Keratinocyte (primary cell): ENCODE data around the gene RTN4IP1. TPM values are rescaled to one million over a fixed set of nuclear protein-coding genes. Genes with fewer than 3 reads are reported as not detected.

ENCODE experiments used
- DNase-seq: peaks from one replicate; pipeline ENCODE4 v3.0.0-alpha.2; 2011; ENCODE audit warnings: low read depth, missing footprints, low spot score
- FAIRE-seq: peaks from 2 replicates; lab custom pipeline; 2011; peaks lifted over from hg19 to GRCh38; lab: Jason Lieb, UNC
- H2AFZ ChIP-seq: 2 replicates; pipeline ENCODE4 v1.6.0; 2012; ENCODE audit warnings: low read length, control low read depth, inconsistent platforms; ENCODE audit not compliant: control insufficient read depth
- H3K27ac ChIP-seq: 2 replicates; pipeline ENCODE4 v1.5.1; 2011; ENCODE audit warnings: low read length; ENCODE audit not compliant: control insufficient read depth, insufficient read depth
- H3K27me3 ChIP-seq: 3 replicates; pipeline ENCODE4 v1.6.0; 2011; ENCODE audit warnings: low read length; ENCODE audit not compliant: control insufficient read depth, insufficient read depth; ENCODE audit errors: extremely low read depth
- H3K36me3 ChIP-seq, 2 experiments: 2 replicates in 1 of 2; 3 replicates in 1 of 2; pipeline ENCODE4 v1.5.1; 2011; ENCODE audit warnings: low read length in 2 of 2, mild to moderate bottlenecking in 1 of 2; ENCODE audit not compliant: control insufficient read depth in 2 of 2, insufficient read depth in 2 of 2; ENCODE audit errors: extremely low read depth in 1 of 2
- H3K4me1 ChIP-seq: 3 replicates; pipeline ENCODE4 v1.5.1; 2011; ENCODE audit warnings: low read length; ENCODE audit not compliant: control insufficient read depth, insufficient read depth; ENCODE audit errors: extremely low read depth
- H3K4me2 ChIP-seq: 3 replicates; pipeline ENCODE4 v1.6.0; 2011; ENCODE audit warnings: low read depth, low read length; ENCODE audit not compliant: control insufficient read depth, insufficient read depth; ENCODE audit errors: extremely low read depth
- H3K4me3 ChIP-seq, 3 experiments: fragments of 200-600 bp in 1 of 3; sonication (generic) in 1 of 3; 2 replicates in 2 of 3; 3 replicates in 1 of 3; pipeline ENCODE4 v1.5.1; 2011 to 2016; ENCODE audit warnings: low read length in 3 of 3, mild to moderate bottlenecking in 3 of 3, control low read depth in 2 of 3, inconsistent platforms in 1 of 3, low read depth in 1 of 3, mixed read lengths in 1 of 3, mixed run types in 1 of 3, moderate library complexity in 1 of 3; ENCODE audit not compliant: control insufficient read depth in 2 of 3, insufficient read depth in 2 of 3; ENCODE audit errors: extremely low read depth in 1 of 3
- H3K79me2 ChIP-seq: 2 replicates; pipeline ENCODE4 v1.6.0; 2012; ENCODE audit warnings: low read length; ENCODE audit not compliant: control insufficient read depth, insufficient read depth
- H3K9ac ChIP-seq: 3 replicates; pipeline ENCODE4 v1.6.0; 2011; ENCODE audit warnings: low read length; ENCODE audit not compliant: control insufficient read depth, insufficient read depth; ENCODE audit errors: extremely low read depth
- H3K9me1 ChIP-seq: 3 replicates; pipeline ENCODE4 v1.6.0; 2011; ENCODE audit warnings: low read length; ENCODE audit not compliant: control insufficient read depth, insufficient read depth; ENCODE audit errors: extremely low read depth
- H3K9me3 ChIP-seq: 2 replicates; pipeline ENCODE4 v1.5.1; 2012; ENCODE audit warnings: low read depth, low read length; ENCODE audit not compliant: control insufficient read depth
- H4K20me1 ChIP-seq: 3 replicates; pipeline ENCODE4 v1.6.0; 2011; ENCODE audit warnings: low read length; ENCODE audit not compliant: control insufficient read depth, insufficient read depth; ENCODE audit errors: extremely low read depth
- EZH2 ChIP-seq: IDR thresholded peaks from one replicate; pipeline ENCODE4 v1.6.1; 2012; ENCODE audit warnings: inconsistent platforms, mild to moderate bottlenecking, low read length, moderate library complexity
- dilution Hi-C: fragments of 300-500 bp; cut with MboI; formaldehyde crosslinking; loops from one replicate; pipeline ENCODE4 v1.7.0; 2020; ENCODE audit warnings: low sequenced_read_pairs; ENCODE audit not compliant: extremely low pct_ligation_motif_present
- polyA plus RNA-seq, 5 experiments: library from polyadenylated mRNA; depleted of rRNA in 3 of 5; stranded (reverse) in 3 of 5; stranded (forward) in 1 of 5; unstranded in 1 of 5; fragments of >200 nt; gene quantifications; 1 replicate in 1 of 5; 2 replicates in 3 of 5; 3 replicates in 1 of 5; pipeline versions ENCODE4 v1.2.1 to v1.2.3, GENCODE V29; 2011 to 2012; ENCODE audit warnings: missing spikeins in 2 of 5, low read depth in 1 of 5, low replicate concordance in 1 of 5
- TF ChIP-seq, protein P1 (sequence below), 3 experiments: IDR thresholded peaks in 1 of 3; conservative IDR thresholded peaks in 1 of 3; optimal IDR thresholded peaks in 1 of 3; 2 replicates in 2 of 3; 3 replicates in 1 of 3; pipeline versions ENCODE3 to v1.5.1; 2011; ENCODE audit warnings: low read length in 3 of 3, mild to moderate bottlenecking in 3 of 3, moderate library complexity in 2 of 3, control low read depth in 1 of 3, inconsistent platforms in 1 of 3; ENCODE audit not compliant: insufficient read depth in 2 of 3; ENCODE audit errors: extremely low read depth in 1 of 3

Gene RTN4IP1
- polyA plus RNA-seq, 1 donor (not counting 4 experiments of a cell fraction or from before 2014, with no cell fraction given): 8.0 TPM

DNA sequence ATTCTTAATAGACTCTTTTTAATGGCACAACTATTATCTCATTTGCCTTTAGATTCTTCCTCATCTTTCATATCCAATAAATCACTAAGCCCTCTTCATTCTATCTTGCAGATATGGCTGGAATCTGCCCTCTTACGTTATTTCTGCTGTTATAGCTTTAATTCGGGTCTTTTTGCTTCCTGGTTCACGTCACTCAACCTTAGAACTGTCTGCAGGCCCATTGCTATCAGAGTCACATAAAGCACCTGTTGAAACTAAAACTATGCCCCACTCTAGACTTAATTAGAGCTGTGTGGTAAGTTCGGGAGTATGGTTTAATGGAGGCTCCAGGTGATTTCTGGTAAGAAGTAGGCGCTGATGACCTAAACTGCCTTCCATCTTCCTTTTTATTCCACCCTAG lies 1.1 kb upstream of the RTN4IP1 start:
- H2AFZ ChIP-seq: peak overlapping the region; percentile 81
- FAIRE-seq (no peak), DNase-seq (no peak)

DNA sequence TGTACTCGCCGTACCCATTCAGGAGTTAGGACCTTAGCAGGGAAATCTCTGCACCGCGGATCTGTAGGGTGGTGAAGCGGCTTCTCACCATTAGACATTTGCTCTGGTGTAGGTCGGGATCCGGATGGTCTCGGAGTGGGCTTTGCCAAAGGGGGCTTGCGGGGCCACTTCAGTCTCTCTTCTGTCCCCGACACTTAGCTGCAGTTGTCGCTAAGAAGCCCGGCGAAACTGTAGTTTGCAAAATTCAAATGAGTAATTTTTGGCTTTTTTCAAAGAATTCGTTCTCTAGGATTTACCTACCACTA lies 513 bp upstream of the RTN4IP1 start:
- Histone ChIP-seq H3K79me2 (peaks cover 50% of the 10 kb centered on the region), H3K36me3 (no peaks in the 10 kb centered on the region), H3K4me2 (peak overlapping the region; percentile 94), H3K4me3 (peak overlapping the region; percentile 68 to 97 (median 91)), H3K9me1 (no peaks in the 10 kb centered on the region), H3K27ac (peak overlapping the region; percentile 90), H2AFZ (peak overlapping the region; percentile 81), H3K9me3 (no peaks in the 10 kb centered on the region), H3K4me1 (peaks cover 7% of the 10 kb centered on the region), H3K27me3 (no peaks in the 10 kb centered on the region), H4K20me1 (no peaks in the 10 kb centered on the region), H3K9ac (peak overlapping the region; percentile 97)
- no peak for FAIRE-seq
- DNase-seq: no peak
- dilution Hi-C loops: no loop called here
- TF ChIP-seq, protein P1, sequence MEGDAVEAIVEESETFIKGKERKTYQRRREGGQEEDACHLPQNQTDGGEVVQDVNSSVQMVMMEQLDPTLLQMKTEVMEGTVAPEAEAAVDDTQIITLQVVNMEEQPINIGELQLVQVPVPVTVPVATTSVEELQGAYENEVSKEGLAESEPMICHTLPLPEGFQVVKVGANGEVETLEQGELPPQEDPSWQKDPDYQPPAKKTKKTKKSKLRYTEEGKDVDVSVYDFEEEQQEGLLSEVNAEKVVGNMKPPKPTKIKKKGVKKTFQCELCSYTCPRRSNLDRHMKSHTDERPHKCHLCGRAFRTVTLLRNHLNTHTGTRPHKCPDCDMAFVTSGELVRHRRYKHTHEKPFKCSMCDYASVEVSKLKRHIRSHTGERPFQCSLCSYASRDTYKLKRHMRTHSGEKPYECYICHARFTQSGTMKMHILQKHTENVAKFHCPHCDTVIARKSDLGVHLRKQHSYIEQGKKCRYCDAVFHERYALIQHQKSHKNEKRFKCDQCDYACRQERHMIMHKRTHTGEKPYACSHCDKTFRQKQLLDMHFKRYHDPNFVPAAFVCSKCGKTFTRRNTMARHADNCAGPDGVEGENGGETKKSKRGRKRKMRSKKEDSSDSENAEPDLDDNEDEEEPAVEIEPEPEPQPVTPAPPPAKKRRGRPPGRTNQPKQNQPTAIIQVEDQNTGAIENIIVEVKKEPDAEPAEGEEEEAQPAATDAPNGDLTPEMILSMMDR (optimal IDR thresholded peaks at IDR 0.05 in 1 of 3, IDR thresholded peaks at IDR 0.05 in 1 of 3, conservative IDR thresholded peaks at IDR 0.05 in 1 of 3; ENCODE audit: extremely low read depth in 1 of 3, insufficient read depth in 2 of 3, low read length in 3 of 3): no peak
- no peak for TF ChIP-seq EZH2

More for the DNA sequence above, 1.1 kb upstream of the RTN4IP1 start:
- peak overlapping the region; percentile 90 for H3K27ac ChIP-seq
- H3K36me3 ChIP-seq: no peaks in the 10 kb centered on the region
- H3K9me1 ChIP-seq: no peaks in the 10 kb centered on the region
- dilution Hi-C loops: no loop called here
- peaks cover 7% of the 10 kb centered on the region for H3K4me1 ChIP-seq
- TF ChIP-seq, protein P1 (optimal IDR thresholded peaks at IDR 0.05 in 1 of 3, IDR thresholded peaks at IDR 0.05 in 1 of 3, conservative IDR thresholded peaks at IDR 0.05 in 1 of 3; ENCODE audit: extremely low read depth in 1 of 3, insufficient read depth in 2 of 3, low read length in 3 of 3): no peak
- no peak for TF ChIP-seq EZH2
- H3K4me3 ChIP-seq: peak overlapping the region; percentile 68 to 97 (median 91)
- H3K79me2 ChIP-seq: peaks cover 55% of the 10 kb centered on the region
- peak overlapping the region; percentile 94 for H3K4me2 ChIP-seq
- no peaks in the 10 kb centered on the region for H3K27me3 ChIP-seq
- no peaks in the 10 kb centered on the region for H3K9me3 ChIP-seq
- H4K20me1 ChIP-seq: no peaks in the 10 kb centered on the region
- H3K9ac ChIP-seq: peak overlapping the region; percentile 97
